Ascending aorta (tissue), 2 donors: ENCODE measurements around the gene DERL2. TPM values are rescaled to one million over a fixed set of nuclear protein-coding genes. Genes with fewer than 3 reads are reported as not detected.

Experiments used
- DNase-seq, 2 donors: peaks; one replicate each; pipeline ENCODE4 v3.0.0-alpha.2; 2019; ENCODE audit warnings: low spot score in 2 of 2
- H3K27ac ChIP-seq, 2 donors: fragments of 200-600 bp; sonication (generic); one replicate each; pipeline ENCODE4 v1.5.1; 2016 to 2017; ENCODE audit warnings: mild to moderate bottlenecking in 1 of 2
- H3K27me3 ChIP-seq: fragments of 200-600 bp; sonication (generic); one replicate; pipeline ENCODE4 v1.5.1; 2017
- H3K36me3 ChIP-seq, 2 donors: fragments of 200-600 bp; sonication (generic); one replicate each; pipeline ENCODE4 v1.5.1; 2016
- H3K4me1 ChIP-seq, 2 donors: fragments of 200-600 bp; sonication (generic); one replicate each; pipeline ENCODE4 v1.5.1; 2016 to 2017; ENCODE audit warnings: mild to moderate bottlenecking in 1 of 2
- H3K4me3 ChIP-seq, 2 donors: fragments of 200-600 bp; sonication (generic); one replicate each; pipeline ENCODE4 v1.5.1; 2016 to 2017; ENCODE audit warnings: mild to moderate bottlenecking in 1 of 2
- H3K9me3 ChIP-seq, 2 donors: fragments of 200-600 bp; sonication (generic); one replicate each; pipeline ENCODE4 v1.5.1; 2016
- CTCF ChIP-seq, 3 experiments: fragments of 200-600 bp in 2 of 3; fragments of 450-650 bp in 1 of 3; sonication (generic) in 2 of 3; IDR thresholded peaks; one replicate each; pipeline ENCODE4 v1.5.1; 2016 to 2019; ENCODE audit warnings: antibody characterized with exemption in 3 of 3, mild to moderate bottlenecking in 1 of 3, moderate library complexity in 1 of 3
- intact Hi-C: fragments of 100-400 bp; cut with DNase I; formaldehyde crosslinking; loops from one replicate; pipeline ENCODE4 v1.15.1; 2023
- total RNA-seq: library from RNA; depleted of rRNA; stranded (reverse); fragments of >200 nt; gene quantifications from one replicate; pipeline ENCODE4 v1.1.0, GENCODE V29; 2016

Gene DERL2
- total RNA-seq, 1 donor from 2014 or later: 7.5 TPM

DNA sequence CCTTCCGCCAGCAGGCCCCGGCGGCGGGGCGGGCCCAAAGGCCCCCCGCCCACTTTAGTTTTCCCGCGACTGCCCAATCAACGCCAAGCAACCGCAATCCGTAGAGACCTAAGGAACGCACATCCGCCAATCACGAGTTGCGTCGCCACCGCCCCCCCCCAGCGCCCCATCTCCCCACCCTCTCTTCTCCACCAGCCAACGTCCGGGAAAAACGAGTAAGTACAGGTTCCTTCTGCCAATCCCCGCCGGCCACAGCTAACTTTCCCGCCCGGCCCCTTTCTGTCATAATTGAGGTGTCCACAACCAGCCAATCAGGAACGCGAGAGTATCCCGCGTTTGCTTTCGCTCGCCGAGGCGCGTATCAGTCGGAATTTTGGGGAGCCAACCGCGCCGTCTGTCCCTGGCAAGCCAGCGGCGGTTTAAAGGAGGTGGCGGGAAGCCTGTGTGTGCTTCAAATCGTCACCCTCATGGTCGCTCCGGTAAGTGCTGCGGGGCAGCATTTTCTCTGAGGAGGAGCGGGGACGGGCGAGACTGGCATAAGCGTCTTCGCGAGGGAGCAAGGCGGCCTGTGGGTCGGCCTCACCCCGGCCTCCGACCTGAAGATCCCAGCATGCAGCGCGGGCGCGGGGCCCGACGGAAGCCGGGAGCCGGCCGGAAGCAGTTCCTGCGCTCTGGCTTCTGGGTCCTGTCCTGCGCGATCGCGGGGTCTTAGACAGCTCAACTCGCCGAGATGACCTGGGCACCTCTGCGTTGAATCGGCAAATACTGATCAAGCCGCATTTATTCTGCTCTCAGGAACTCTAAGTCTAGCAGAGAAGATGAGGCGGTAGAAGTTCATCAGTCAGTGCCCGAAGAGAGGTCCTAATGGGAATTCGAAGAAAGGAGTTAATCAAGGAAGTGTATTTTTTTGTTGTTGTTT lies 487 bp upstream of the DERL2 start, which contains the start of gene MIS12:
Gene MIS12, plus strand, starts transcription at position 361 of the 919 bp plus-strand sequence. CDS start 2,297 bp downstream, outside the sequence.
- intact Hi-C loops: loop anchor here (1.0 to 10.0 kb wide), 5 partner anchors 17 to 1168 kb away; partner anchors contain the start of genes C17orf100, MED31 and PIMREG
- no peaks in the 10 kb centered on the region for H3K9me3 ChIP-seq
- no peaks in the 10 kb centered on the region for H3K27me3 ChIP-seq
- no peak for TF ChIP-seq CTCF (IDR thresholded peaks at IDR 0.05)
- peak within 1 kb of the TSS; percentile 95 to 97 for H3K4me3 ChIP-seq
- H3K27ac ChIP-seq: peak within 1 kb of the TSS; percentile 97
- peaks cover 0 to 20% of the 10 kb centered on the region in 2 donors for H3K4me1 ChIP-seq
- DNase-seq: peak; percentile 98 to 99
- H3K36me3 ChIP-seq: peaks cover 24 to 55% of the 10 kb centered on the region in 2 donors

DNA sequence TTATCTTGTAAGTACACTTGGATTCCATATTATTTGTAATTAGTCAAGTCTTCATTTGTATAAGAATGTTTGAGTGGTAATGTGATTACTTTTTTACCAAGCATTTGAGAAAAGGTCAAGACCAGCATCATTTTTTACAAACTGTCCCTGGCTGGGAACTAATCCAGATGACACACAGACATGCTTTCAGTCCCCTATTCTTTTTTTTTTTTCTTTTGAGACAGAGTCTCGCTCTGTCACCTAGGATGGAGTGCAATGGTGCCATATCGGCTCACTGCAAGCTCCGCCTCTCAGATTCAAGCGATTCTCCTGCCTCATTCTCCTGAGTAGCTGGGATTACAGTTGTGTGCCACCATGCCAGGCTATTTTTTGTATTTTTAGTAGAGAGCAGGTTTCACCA lies 4.5 kb downstream of the DERL2 start:
- Histone ChIP-seq H3K27ac (no peak overlapping the region), H3K4me1 (peaks cover 0 to 10% of the 10 kb centered on the region in 2 donors), H3K27me3 (no peaks in the 10 kb centered on the region), H3K9me3 (no peaks in the 10 kb centered on the region), H3K36me3 (peaks cover 52 to 81% of the 10 kb centered on the region in 2 donors), H3K4me3 (no peak overlapping the region)
- TF ChIP-seq CTCF (IDR thresholded peaks at IDR 0.05): no peak
- no peak for DNase-seq
- intact Hi-C loops: loop anchor here (10.0 kb wide), 2 partner anchors 963 to 1173 kb away; partner anchors contain the start of genes C17orf100, MED31 and PIMREG

- Histone ChIP-seq H3K4me1 (peaks cover 0 to 10% of the 10 kb centered on the region in 2 donors), H3K27me3 (no peaks in the 10 kb centered on the region), H3K36me3 (peaks cover 55 to 85% of the 10 kb centered on the region in 2 donors), H3K27ac (no peak overlapping the region), H3K4me3 (no peak overlapping the region), H3K9me3 (no peaks in the 10 kb centered on the region)
- DNase-seq: no peak
- no peak for TF ChIP-seq CTCF (IDR thresholded peaks at IDR 0.05)
- intact Hi-C loops: loop anchor here (10.0 kb wide), 2 partner anchors 964 to 1174 kb away; partner anchors contain the start of genes C17orf100, MED31 and PIMREG
Measured at GRCh38 chr17:5480962-5481361, 5.0 kb downstream of the DERL2 start.

- Histone ChIP-seq H3K9me3 (no peaks in the 10 kb centered on the region), H3K4me1 (no peaks in the 10 kb centered on the region), H3K36me3 (peaks cover 68 to 95% of the 10 kb centered on the region in 2 donors), H3K4me3 (no peak overlapping the region), H3K27ac (no peak overlapping the region), H3K27me3 (no peaks in the 10 kb centered on the region)
- intact Hi-C loops: no loop called here
- no peak for DNase-seq
- no peak for TF ChIP-seq CTCF (IDR thresholded peaks at IDR 0.05)
Measured at GRCh38 chr17:5478992-5479391, 7.0 kb downstream of the DERL2 start.

DNA sequence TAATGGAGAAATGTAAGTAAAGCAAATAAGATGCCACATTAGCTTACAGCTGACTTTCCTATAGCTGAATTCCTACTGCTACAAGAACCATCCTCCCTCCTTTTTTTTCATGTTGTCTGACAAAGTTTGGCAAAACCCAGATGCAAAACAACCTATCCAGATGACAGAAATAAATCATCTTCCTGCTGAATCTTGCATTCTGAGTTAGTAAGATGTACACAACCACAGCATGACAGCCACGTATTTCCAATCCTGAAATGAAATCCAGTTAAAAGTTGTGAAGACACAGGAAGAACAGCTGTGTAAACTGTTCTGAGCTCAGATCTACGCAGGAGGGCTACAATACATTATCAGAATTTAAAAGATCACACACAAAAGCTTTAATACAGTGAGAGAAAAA lies 12.1 kb downstream of the DERL2 start:
- DNase-seq: no peak
- intact Hi-C loops: no loop called here
- peaks cover 59 to 66% of the 10 kb centered on the region in 2 donors for H3K36me3 ChIP-seq
- no peaks in the 10 kb centered on the region for H3K9me3 ChIP-seq
- no peaks in the 10 kb centered on the region for H3K4me1 ChIP-seq
- no peak for TF ChIP-seq CTCF (IDR thresholded peaks at IDR 0.05)
- no peak overlapping the region for H3K4me3 ChIP-seq
- no peak overlapping the region for H3K27ac ChIP-seq
- H3K27me3 ChIP-seq: no peaks in the 10 kb centered on the region
